HL-60 (cell line): ENCODE results near the gene ANKRD18A.

ENCODE experiments used
- DNase-seq, 2 experiments: peaks; one replicate each; pipeline ENCODE4 v3.0.0-alpha.2; 2010 to 2020; ENCODE audit warnings: low read depth in 1 of 2, low spot score in 1 of 2
- H3K27ac ChIP-seq: fragments of 250-450 bp; sonication (Bioruptor Pico); replicated peaks from 2 replicates; pipeline ENCODE4 v1.5.1; 2020; ENCODE audit warnings: mild to moderate bottlenecking, moderate library complexity
- H3K27me3 ChIP-seq: fragments of 250-450 bp; sonication (Bioruptor Pico); 2 replicates; pipeline ENCODE4 v1.5.1; 2021; ENCODE audit warnings: mild to moderate bottlenecking, moderate library complexity; ENCODE audit not compliant: insufficient read depth, poor library complexity, severe bottlenecking
- H3K4me3 ChIP-seq: replicated peaks from 2 replicates; pipeline ENCODE4 v1.5.1; 2011; ENCODE audit warnings: mild to moderate bottlenecking, control low read depth, low read length; ENCODE audit not compliant: insufficient read depth
- GABPA ChIP-seq: IDR thresholded peaks from 2 replicates; pipeline ENCODE4 v1.6.1; 2012; ENCODE audit warnings: low read depth
- POLR2AphosphoS5 ChIP-seq: IDR thresholded peaks from 2 replicates; pipeline ENCODE4 v1.6.1; 2012; ENCODE audit warnings: low read depth
- SPI1 ChIP-seq: IDR thresholded peaks from 2 replicates; pipeline ENCODE4 v1.6.1; 2012; ENCODE audit warnings: low read depth, mild to moderate bottlenecking, borderline replicate concordance
- TF ChIP-seq, protein P1 (sequence below): IDR thresholded peaks from 2 replicates; pipeline ENCODE4 v1.6.1; 2012; ENCODE audit warnings: low read depth; ENCODE audit not compliant: insufficient replicate concordance
- TF ChIP-seq, protein P2 (sequence below): IDR thresholded peaks from one replicate; pipeline ENCODE4 v1.5.1; 2011; ENCODE audit warnings: low read length, control low read depth, inconsistent platforms; ENCODE audit not compliant: insufficient read depth

Gene ANKRD18A

DNA sequence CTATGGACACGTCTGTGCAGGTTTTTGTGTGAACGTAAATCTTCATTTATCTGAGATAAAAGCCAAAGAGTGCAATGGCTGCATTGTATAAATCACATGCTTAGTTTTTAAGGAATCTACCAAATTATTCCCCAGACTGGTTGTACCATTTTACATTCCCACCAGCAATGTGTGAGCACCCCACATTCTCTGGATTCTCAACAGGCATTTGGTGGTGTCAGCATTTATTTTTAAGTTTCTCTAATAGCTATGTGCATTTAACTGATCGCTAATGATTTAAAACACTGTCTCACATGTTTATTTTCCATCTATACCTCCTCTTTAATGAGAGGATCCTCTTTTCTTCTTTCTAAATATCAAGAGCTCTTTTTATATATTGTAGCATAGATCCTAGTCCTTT, 13.9 kb upstream of the ANKRD18A start:
- Histone ChIP-seq H3K27ac (no peak overlapping the region), H3K27me3 (no peaks in the 10 kb centered on the region), H3K4me3 (no peak overlapping the region)
- TF ChIP-seq, protein P1, sequence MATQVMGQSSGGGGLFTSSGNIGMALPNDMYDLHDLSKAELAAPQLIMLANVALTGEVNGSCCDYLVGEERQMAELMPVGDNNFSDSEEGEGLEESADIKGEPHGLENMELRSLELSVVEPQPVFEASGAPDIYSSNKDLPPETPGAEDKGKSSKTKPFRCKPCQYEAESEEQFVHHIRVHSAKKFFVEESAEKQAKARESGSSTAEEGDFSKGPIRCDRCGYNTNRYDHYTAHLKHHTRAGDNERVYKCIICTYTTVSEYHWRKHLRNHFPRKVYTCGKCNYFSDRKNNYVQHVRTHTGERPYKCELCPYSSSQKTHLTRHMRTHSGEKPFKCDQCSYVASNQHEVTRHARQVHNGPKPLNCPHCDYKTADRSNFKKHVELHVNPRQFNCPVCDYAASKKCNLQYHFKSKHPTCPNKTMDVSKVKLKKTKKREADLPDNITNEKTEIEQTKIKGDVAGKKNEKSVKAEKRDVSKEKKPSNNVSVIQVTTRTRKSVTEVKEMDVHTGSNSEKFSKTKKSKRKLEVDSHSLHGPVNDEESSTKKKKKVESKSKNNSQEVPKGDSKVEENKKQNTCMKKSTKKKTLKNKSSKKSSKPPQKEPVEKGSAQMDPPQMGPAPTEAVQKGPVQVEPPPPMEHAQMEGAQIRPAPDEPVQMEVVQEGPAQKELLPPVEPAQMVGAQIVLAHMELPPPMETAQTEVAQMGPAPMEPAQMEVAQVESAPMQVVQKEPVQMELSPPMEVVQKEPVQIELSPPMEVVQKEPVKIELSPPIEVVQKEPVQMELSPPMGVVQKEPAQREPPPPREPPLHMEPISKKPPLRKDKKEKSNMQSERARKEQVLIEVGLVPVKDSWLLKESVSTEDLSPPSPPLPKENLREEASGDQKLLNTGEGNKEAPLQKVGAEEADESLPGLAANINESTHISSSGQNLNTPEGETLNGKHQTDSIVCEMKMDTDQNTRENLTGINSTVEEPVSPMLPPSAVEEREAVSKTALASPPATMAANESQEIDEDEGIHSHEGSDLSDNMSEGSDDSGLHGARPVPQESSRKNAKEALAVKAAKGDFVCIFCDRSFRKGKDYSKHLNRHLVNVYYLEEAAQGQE = no peak
- TF ChIP-seq POLR2AphosphoS5 = no peak
- TF ChIP-seq, protein P2, sequence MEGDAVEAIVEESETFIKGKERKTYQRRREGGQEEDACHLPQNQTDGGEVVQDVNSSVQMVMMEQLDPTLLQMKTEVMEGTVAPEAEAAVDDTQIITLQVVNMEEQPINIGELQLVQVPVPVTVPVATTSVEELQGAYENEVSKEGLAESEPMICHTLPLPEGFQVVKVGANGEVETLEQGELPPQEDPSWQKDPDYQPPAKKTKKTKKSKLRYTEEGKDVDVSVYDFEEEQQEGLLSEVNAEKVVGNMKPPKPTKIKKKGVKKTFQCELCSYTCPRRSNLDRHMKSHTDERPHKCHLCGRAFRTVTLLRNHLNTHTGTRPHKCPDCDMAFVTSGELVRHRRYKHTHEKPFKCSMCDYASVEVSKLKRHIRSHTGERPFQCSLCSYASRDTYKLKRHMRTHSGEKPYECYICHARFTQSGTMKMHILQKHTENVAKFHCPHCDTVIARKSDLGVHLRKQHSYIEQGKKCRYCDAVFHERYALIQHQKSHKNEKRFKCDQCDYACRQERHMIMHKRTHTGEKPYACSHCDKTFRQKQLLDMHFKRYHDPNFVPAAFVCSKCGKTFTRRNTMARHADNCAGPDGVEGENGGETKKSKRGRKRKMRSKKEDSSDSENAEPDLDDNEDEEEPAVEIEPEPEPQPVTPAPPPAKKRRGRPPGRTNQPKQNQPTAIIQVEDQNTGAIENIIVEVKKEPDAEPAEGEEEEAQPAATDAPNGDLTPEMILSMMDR = no peak
- TF ChIP-seq GABPA = no peak
- TF ChIP-seq SPI1 = no peak
- no peak for DNase-seq

DNA sequence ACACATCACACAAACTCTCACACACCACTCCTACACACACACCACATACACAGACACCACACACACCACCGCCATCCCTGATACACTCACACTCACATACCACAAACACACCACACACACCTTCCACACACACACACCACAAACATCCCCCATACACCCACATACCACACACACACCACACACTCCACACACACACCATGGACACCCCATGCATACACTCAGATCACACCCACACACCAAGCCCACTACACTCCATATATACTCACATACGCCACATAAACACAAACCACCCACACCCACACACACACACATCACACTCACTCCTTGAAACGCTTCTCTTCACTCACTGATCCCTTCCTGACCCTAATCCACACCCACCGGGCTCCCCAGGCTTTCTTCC, 9.1 kb upstream of the ANKRD18A start:
- H3K27me3 ChIP-seq = no peaks in the 10 kb centered on the region
- no peak for DNase-seq
- TF ChIP-seq, protein P1 = no peak
- TF ChIP-seq SPI1 (no peak), POLR2AphosphoS5 (no peak), GABPA (no peak)
- TF ChIP-seq, protein P2 = no peak
- no peak overlapping the region for H3K4me3 ChIP-seq
- no peak overlapping the region for H3K27ac ChIP-seq

DNA sequence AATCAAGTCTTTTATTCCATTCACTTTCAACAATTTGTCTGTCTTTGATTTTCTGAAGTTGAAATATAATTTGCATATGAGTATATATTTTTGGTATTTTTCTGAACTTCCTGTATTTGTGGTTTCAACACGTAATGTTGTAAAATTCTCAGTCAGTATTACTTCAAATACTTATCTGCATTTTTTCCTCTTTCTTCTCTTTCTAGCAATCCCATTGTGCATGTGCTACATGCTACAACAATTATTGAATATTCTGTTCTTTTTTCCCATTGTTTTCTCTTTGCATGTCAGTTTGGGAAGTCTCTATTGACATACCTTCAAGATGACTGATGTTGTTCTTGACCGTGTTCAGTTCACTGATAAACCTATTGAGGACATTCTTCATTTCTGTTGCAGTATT, 5.6 kb upstream of the ANKRD18A start:
- DNase-seq = no peak
- H3K27me3 ChIP-seq = no peaks in the 10 kb centered on the region
- H3K27ac ChIP-seq = peak overlapping the region; percentile 99; the same call in 1 of the 2 replicates
- H3K4me3 ChIP-seq = no peak overlapping the region
- TF ChIP-seq GABPA = no peak
- TF ChIP-seq, protein P1 = no peak
- no peak for TF ChIP-seq SPI1
- TF ChIP-seq POLR2AphosphoS5 = no peak
- TF ChIP-seq, protein P2 = no peak
